HepG2 (cell line): Measurements from ENCODE around the gene MYH7. TPM values are rescaled to one million over a fixed set of nuclear protein-coding genes. Genes with fewer than 3 reads are reported as not detected.

Source experiments
- ATAC-seq: fragments of 200-7000 bp; cut with Tn5 transposase; 3 replicates; pipeline ENCODE4 v1.9.1; 2020; ENCODE audit warnings: mild to moderate bottlenecking, moderate library complexity
- BruUV-seq: library from RNA; stranded (reverse); fragments of 400-500 nt; replicated peaks from 2 replicates; lab custom pipeline; 2021; lab: Mats Ljungman, UMichigan
- CTCF ChIA-PET: fragments of 300-600 bp; formaldehyde crosslinking; extraction: SDS; loops from one replicate; lab custom pipeline; 2021; ENCODE audit warnings: low total read pairs, inconsistent platforms, low intra/inter-chr PET ratio; lab: Yijun Ruan, JAX
- POLR2A ChIA-PET: fragments of 350-600 bp; sonication (Branson Sonifier 250); formaldehyde crosslinking; loops from one replicate; lab custom pipeline; 2020; ENCODE audit warnings: antibody characterized with exemption, inconsistent platforms; lab: Yijun Ruan, JAX
- DNase-seq: peaks from one replicate; pipeline ENCODE4 v3.0.0-alpha.2; 2015; ENCODE audit warnings: low spot score
- FAIRE-seq: peaks from 3 replicates; lab custom pipeline; 2011; peaks lifted over from hg19 to GRCh38; lab: Jason Lieb, UNC
- H2AFZ ChIP-seq: one replicate; pipeline ENCODE4 v1.6.1; 2011; ENCODE audit warnings: low read length, inconsistent platforms
- H3K27ac ChIP-seq: fragments of 300-600 bp; 3 replicates; pipeline ENCODE4 v1.8.0; 2011; ENCODE audit warnings: mixed run types, mild to moderate bottlenecking, mixed read lengths, low read length, inconsistent platforms; ENCODE audit not compliant: insufficient read depth; ENCODE audit errors: extremely low read length
- H3K27me3 ChIP-seq, 2 experiments: fragments of 200-600 bp in 1 of 2; 2 replicates in 1 of 2; 3 replicates in 1 of 2; pipeline versions ENCODE4 v1.6.0 to v1.8.0; 2011; ENCODE audit warnings: low read length in 2 of 2, mild to moderate bottlenecking in 2 of 2, moderate library complexity in 2 of 2, inconsistent platforms in 1 of 2; ENCODE audit not compliant: insufficient read depth in 2 of 2, control insufficient read depth in 1 of 2
- H3K36me3 ChIP-seq, 2 experiments: fragments of 200-600 bp in 1 of 2; replicated peaks in 1 of 2; 2 replicates in 1 of 2; 3 replicates in 1 of 2; pipeline versions ENCODE4 v1.5.1 to v1.8.0; 2011; ENCODE audit warnings: low read length in 2 of 2, inconsistent platforms in 1 of 2; ENCODE audit not compliant: insufficient read depth in 2 of 2, control insufficient read depth in 1 of 2
- H3K4me1 ChIP-seq: 2 replicates; pipeline ENCODE4 v1.5.1; 2012; ENCODE audit warnings: low read length, inconsistent platforms; ENCODE audit not compliant: insufficient read depth
- H3K4me2 ChIP-seq: 2 replicates; pipeline ENCODE4 v1.6.0; 2011; ENCODE audit warnings: low read depth, low read length, inconsistent platforms
- H3K4me3 ChIP-seq, 3 experiments: fragments of 200-600 bp in 1 of 3; sonication (generic), shearing (Covaris generic) in 1 of 3; replicated peaks in 1 of 3; 2 replicates each; pipeline ENCODE4 v1.5.1; 2011 to 2016; ENCODE audit warnings: low read length in 3 of 3, inconsistent platforms in 2 of 3, low read depth in 2 of 3, mild to moderate bottlenecking in 2 of 3, control low read depth in 1 of 3, mixed read lengths in 1 of 3; ENCODE audit not compliant: insufficient read depth in 1 of 3
- H3K79me2 ChIP-seq: one replicate; pipeline ENCODE4 v1.6.1; 2011; ENCODE audit warnings: low read length, inconsistent platforms; ENCODE audit not compliant: insufficient read depth
- H3K9ac ChIP-seq: 2 replicates; pipeline ENCODE4 v1.6.0; 2011; ENCODE audit warnings: mild to moderate bottlenecking, low read depth, low read length, inconsistent platforms; ENCODE audit not compliant: insufficient read depth
- H3K9me3 ChIP-seq: 2 replicates; pipeline ENCODE4 v1.5.1; 2012; ENCODE audit warnings: mild to moderate bottlenecking, low read length
- H4K20me1 ChIP-seq: 2 replicates; pipeline ENCODE4 v1.6.0; 2011; ENCODE audit warnings: inconsistent platforms, mild to moderate bottlenecking, low read length, moderate library complexity; ENCODE audit not compliant: insufficient read depth
- ATF7 ChIP-seq, 2 experiments: fragments of 450-650 bp in 1 of 2; sonication (generic) in 1 of 2; formaldehyde crosslinking in 1 of 2; IDR thresholded peaks; 2 replicates each; pipeline versions ENCODE4 v1.4.0 to v1.6.1; 2016 to 2020; ENCODE audit warnings: antibody characterized with exemption in 1 of 2, mild to moderate bottlenecking in 1 of 2, missing genetic modification reagents in 1 of 2
- CEBPB ChIP-seq: IDR thresholded peaks from 2 replicates; pipeline ENCODE4 v1.6.1; 2011; ENCODE audit warnings: low read depth, low read length, improper control_type of control experiment, borderline replicate concordance
- CREB1 ChIP-seq, 2 experiments: fragments of 450-650 bp in 1 of 2; IDR thresholded peaks; 2 replicates each; pipeline ENCODE4 v1.6.1; 2016 to 2017; ENCODE audit warnings: control low read depth in 1 of 2, mild to moderate bottlenecking in 1 of 2, missing compliant biosample characterization in 1 of 2, missing genetic modification characterization in 1 of 2
- RARG ChIP-seq: sonication (generic); formaldehyde crosslinking; IDR thresholded peaks from 2 replicates; pipeline ENCODE4 v1.4.0; 2020; ENCODE audit warnings: low read depth, mild to moderate bottlenecking, missing genetic modification reagents
- SATB2 ChIP-seq: sonication (generic); formaldehyde crosslinking; IDR thresholded peaks from 2 replicates; pipeline ENCODE4 v1.5.0; 2020; ENCODE audit warnings: missing genetic modification reagents
- SNRNP70 ChIP-seq: fragments of 200-400 bp; formaldehyde crosslinking; IDR thresholded peaks from 2 replicates; pipeline ENCODE4 v1.6.1; 2017; ENCODE audit warnings: mild to moderate bottlenecking, low read depth, low read length, moderate library complexity
- ZNF446 ChIP-seq: sonication (generic); formaldehyde crosslinking; IDR thresholded peaks from 2 replicates; pipeline ENCODE4 v1.5.0; 2020; ENCODE audit warnings: mild to moderate bottlenecking, missing genetic modification reagents
- ZNF563 ChIP-seq: sonication (generic); formaldehyde crosslinking; IDR thresholded peaks from 2 replicates; pipeline ENCODE4 v1.8.0; 2022; ENCODE audit warnings: mild to moderate bottlenecking, moderate library complexity, missing genetic modification reagents
- WGBS: methylation state at CpG from one replicate; pipeline ENCODE4 v1.1.6; 2017; ENCODE audit warnings: low lambda C conversion rate; 5-methylcytosine and 5-hydroxymethylcytosine counted together
- in situ Hi-C: cut with HindIII; loops from 2 replicates; pipeline ENCODE4 v1.10.0; 2017; ENCODE audit warnings: low pct_unique_long_range_greater_than_20kb; ENCODE audit not compliant: extremely low pct_ligation_motif_present
- intact Hi-C: fragments of 100-400 bp; cut with micrococcal nuclease; formaldehyde crosslinking; loops from one replicate; pipeline ENCODE4 v1.10.0; 2022; ENCODE audit not compliant: unreplicated experiment
- polyA plus RNA-seq, 8 experiments: library from polyadenylated mRNA; depleted of rRNA in 3 of 8; stranded (reverse) in 7 of 8; unstranded in 1 of 8; fragments of >200 nt; fragmentation: Illumina TruSeq in 4 of 8; extraction: Trizol in 4 of 8; gene quantifications; 2 replicates each; pipeline versions ENCODE4 v1.2.1 to v1.2.3, GENCODE V29; 2011 to 2016; ENCODE audit warnings: low read depth in 4 of 8, missing spikeins in 1 of 8, mixed read lengths in 1 of 8; ENCODE audit not compliant: insufficient read depth in 1 of 8
- total RNA-seq, 5 experiments: library from RNA; depleted of rRNA; stranded (reverse); fragments of >200 nt; fragmentation: Illumina TruSeq; extraction: Trizol; gene quantifications; 2 replicates each; pipeline ENCODE4 v1.2.3, GENCODE V29; 2016; ENCODE audit warnings: low read depth in 1 of 5
- TF ChIP-seq, protein P1 (sequence below): sonication (generic); formaldehyde crosslinking; IDR thresholded peaks from 2 replicates; pipeline ENCODE4 v1.8.1; 2023; ENCODE audit warnings: mild to moderate bottlenecking, missing genetic modification reagents
- TF ChIP-seq, protein P2 (sequence below): sonication (generic); formaldehyde crosslinking; IDR thresholded peaks from 2 replicates; pipeline ENCODE4 v1.4.0; 2020; ENCODE audit warnings: missing genetic modification reagents
- TF ChIP-seq, protein P3 (sequence below): sonication (generic); formaldehyde crosslinking; IDR thresholded peaks from 2 replicates; pipeline ENCODE4 v1.4.0; 2020; ENCODE audit warnings: mild to moderate bottlenecking, missing genetic modification reagents

Gene MYH7
- total and polyA plus RNA-seq, 2 of the 13 experiments (the other 11 are each of a cell fraction or from before 2014, with no cell fraction given) = 0.04 TPM; not detected in 1

DNA sequence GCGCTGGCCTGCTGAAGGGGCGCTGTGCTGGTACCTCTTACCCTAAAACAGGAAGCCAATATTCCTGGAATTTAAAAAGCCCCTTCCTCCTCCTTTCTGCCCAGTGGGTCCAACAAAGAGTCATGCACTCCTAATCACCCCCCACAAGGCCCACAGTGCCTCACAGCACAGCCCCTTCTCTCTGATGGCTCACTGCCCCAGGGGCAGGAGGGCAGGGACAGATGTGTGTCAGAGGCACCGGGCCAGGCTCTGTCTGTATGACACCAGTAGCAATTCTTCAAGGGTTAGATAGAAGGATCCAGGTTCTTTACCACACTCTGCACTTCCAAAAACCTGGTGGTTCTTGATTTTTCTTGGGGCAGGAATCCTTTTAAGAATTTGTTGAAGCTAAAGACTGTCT lies 36.3 kb downstream of the MYH7 start (continued):
- no peak for TF ChIP-seq SATB2 (CRISPR knock-in tag)

DNA sequence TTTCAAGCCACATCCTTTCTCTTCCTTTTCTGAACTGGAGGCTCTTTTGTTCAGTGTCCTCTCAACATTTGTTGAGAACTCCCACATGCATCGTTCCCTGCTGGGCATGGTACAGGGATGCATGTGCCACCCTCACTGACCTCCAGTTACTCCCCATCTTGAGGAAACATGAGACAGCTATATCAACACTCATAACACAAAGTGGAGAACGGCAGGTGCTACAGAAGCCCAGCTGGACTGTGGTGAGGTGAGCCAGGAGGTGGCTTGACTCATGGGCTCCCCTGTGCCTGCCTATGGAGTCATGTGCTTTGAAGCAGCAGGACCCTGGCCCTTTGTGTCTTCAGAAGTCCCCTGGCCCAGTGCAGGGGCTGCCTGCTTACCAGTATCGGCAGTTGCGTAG lies 37.1 kb downstream of the MYH7 start:
- CTCF ChIA-PET = no interaction called here
- Histone ChIP-seq H3K9ac (no peak overlapping the region), H3K9me3 (no peaks in the 10 kb centered on the region), H2AFZ (no peak overlapping the region), H3K4me1 (no peaks in the 10 kb centered on the region), H3K27me3 (peaks cover 30 to 78% of the 10 kb centered on the region in 2 experiments), H3K4me3 (no peak overlapping the region), H4K20me1 (no peaks in the 10 kb centered on the region), H3K36me3 (no peaks in the 10 kb centered on the region), H3K4me2 (no peak overlapping the region), H3K79me2 (no peaks in the 10 kb centered on the region), H3K27ac (no peak overlapping the region)
- in situ Hi-C loops = no loop called here
- ATAC-seq (no peak; the same call in 2 of the 3 replicates), FAIRE-seq (no peak), DNase-seq (no peak)
- intact Hi-C loops = no loop called here
- POLR2A ChIA-PET = no interaction called here
- BruUV-seq = no TSS peak
- 53% methylated on average over 4 of the region's 4 CpGs for WGBS
- TF ChIP-seq, protein P1, sequence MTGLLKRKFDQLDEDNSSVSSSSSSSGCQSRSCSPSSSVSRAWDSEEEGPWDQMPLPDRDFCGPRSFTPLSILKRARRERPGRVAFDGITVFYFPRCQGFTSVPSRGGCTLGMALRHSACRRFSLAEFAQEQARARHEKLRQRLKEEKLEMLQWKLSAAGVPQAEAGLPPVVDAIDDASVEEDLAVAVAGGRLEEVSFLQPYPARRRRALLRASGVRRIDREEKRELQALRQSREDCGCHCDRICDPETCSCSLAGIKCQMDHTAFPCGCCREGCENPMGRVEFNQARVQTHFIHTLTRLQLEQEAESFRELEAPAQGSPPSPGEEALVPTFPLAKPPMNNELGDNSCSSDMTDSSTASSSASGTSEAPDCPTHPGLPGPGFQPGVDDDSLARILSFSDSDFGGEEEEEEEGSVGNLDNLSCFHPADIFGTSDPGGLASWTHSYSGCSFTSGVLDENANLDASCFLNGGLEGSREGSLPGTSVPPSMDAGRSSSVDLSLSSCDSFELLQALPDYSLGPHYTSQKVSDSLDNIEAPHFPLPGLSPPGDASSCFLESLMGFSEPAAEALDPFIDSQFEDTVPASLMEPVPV (CRISPR knock-in tag) = no peak
- TF ChIP-seq SNRNP70 = no peak
- 0 out of 2 replicates have a peak, but pooled peaks have one; percentile 36 for TF ChIP-seq ZNF446 (CRISPR knock-in tag)

DNA sequence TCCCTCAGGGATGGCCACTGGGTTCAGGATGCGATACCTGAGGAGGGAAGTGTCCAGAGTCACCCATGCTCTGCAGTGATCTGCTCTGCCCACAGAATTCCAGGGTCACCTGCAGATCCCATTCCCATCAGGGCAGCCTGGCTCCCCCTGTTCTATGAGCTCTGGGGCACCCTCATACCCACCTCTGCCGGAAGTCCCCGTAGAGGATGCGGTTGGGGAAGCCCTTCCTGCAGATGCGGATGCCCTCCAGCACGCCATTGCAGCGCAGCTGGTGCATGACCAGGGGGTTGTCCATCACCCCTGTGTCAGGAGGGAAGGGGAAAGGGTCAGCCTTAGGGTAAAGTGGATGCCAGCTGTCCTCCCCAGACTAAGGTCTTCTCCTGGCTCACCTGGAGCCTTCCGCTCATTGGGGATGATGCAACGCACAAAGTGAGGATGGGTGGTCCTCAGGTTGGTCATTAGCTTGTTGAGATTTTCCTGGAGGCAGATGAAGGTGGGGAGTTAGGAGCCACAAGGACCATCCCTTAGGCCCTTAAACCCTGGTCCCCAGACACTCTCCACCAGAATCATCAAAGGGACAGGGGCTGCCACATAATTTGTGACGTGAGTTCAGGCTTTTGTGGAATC lies 38.6 kb downstream of the MYH7 start:
- in situ Hi-C loops = no loop called here

More for the DNA sequence above, 38.6 kb downstream of the MYH7 start:
- no TSS peak for BruUV-seq
- Histone ChIP-seq H3K27me3 (peaks cover 26 to 78% of the 10 kb centered on the region in 2 experiments), H3K36me3 (no peaks in the 10 kb centered on the region), H3K27ac (no peak overlapping the region), H3K4me2 (no peak overlapping the region), H3K79me2 (no peaks in the 10 kb centered on the region), H3K4me3 (no peak overlapping the region), H3K4me1 (no peaks in the 10 kb centered on the region), H3K9me3 (no peaks in the 10 kb centered on the region), H3K9ac (no peak overlapping the region), H2AFZ (no peak overlapping the region), H4K20me1 (no peaks in the 10 kb centered on the region)
- 30% methylated on average over 9 of the region's 10 CpGs for WGBS
- CTCF ChIA-PET = no interaction called here
- intact Hi-C loops = no loop called here
- no peak for FAIRE-seq
- 0 out of 2 replicates have a peak, but pooled peaks have one; percentile 8 for TF ChIP-seq ZNF563 (CRISPR knock-in tag)
- TF ChIP-seq, protein P2, sequence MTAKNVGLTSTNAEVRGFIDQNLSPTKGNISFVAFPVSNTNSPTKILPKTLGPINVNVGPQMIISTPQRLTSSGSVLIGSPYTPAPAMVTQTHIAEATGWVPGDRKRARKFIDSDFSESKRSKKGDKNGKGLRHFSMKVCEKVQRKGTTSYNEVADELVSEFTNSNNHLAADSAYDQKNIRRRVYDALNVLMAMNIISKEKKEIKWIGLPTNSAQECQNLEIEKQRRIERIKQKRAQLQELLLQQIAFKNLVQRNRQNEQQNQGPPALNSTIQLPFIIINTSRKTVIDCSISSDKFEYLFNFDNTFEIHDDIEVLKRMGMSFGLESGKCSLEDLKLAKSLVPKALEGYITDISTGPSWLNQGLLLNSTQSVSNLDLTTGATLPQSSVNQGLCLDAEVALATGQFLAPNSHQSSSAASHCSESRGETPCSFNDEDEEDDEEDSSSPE (CRISPR knock-in tag) = no peak
- TF ChIP-seq, protein P3, sequence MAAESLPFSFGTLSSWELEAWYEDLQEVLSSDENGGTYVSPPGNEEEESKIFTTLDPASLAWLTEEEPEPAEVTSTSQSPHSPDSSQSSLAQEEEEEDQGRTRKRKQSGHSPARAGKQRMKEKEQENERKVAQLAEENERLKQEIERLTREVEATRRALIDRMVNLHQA (CRISPR knock-in tag) = no peak
- TF ChIP-seq CEBPB = peak; percentile 66
- TF ChIP-seq CREB1 (IDR thresholded peaks at IDR 0.05) = peak; percentile 62
- no peak for TF ChIP-seq CREB1 (CRISPR knock-in tag; IDR thresholded peaks at IDR 0.05)
- peak; percentile 70 for TF ChIP-seq ATF7 (IDR thresholded peaks at IDR 0.05)
- no peak for TF ChIP-seq ATF7 (CRISPR knock-in tag; IDR thresholded peaks at IDR 0.05)
- no peak for TF ChIP-seq RARG (CRISPR knock-in tag)
- DNase-seq = no peak
- ATAC-seq = no peak
- POLR2A ChIA-PET = no interaction called here
